Measurements from ENCODE around the gene SGSH.

The SGSH gene

DNA sequence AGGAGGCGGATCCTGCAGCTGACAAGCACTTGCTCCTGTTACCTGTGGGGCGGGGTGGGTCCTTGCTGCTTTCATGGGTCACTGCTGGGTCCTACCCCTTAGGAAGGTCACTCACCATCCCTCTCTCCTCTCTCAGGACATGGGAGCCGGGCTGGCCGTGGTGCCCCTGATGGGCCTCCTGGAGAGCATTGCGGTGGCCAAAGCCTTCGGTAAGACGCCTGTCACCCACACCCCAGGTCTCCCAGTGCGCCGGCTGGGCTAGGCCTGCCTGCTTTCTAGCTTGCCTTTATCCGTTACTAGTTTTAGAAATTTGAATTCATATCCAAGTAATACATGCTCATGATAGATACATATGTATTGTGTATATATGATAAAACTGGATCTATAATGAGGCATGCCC, 17.3 kb upstream of the SGSH start (continued):
- no peak for TF ChIP-seq BACH2 (CRISPR knock-in tag; IDR thresholded peaks at IDR 0.05; ENCODE audit: borderline replicate concordance)
- no peak for TF ChIP-seq ARNTL (CRISPR knock-in tag; IDR thresholded peaks at IDR 0.05; ENCODE audit: borderline replicate concordance, low read depth)
- TF ChIP-seq, protein P1, sequence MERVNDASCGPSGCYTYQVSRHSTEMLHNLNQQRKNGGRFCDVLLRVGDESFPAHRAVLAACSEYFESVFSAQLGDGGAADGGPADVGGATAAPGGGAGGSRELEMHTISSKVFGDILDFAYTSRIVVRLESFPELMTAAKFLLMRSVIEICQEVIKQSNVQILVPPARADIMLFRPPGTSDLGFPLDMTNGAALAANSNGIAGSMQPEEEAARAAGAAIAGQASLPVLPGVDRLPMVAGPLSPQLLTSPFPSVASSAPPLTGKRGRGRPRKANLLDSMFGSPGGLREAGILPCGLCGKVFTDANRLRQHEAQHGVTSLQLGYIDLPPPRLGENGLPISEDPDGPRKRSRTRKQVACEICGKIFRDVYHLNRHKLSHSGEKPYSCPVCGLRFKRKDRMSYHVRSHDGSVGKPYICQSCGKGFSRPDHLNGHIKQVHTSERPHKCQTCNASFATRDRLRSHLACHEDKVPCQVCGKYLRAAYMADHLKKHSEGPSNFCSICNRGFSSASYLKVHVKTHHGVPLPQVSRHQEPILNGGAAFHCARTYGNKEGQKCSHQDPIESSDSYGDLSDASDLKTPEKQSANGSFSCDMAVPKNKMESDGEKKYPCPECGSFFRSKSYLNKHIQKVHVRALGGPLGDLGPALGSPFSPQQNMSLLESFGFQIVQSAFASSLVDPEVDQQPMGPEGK (CRISPR knock-in tag; IDR thresholded peaks at IDR 0.05; ENCODE audit: borderline replicate concordance) = no peak
- no peak for TF ChIP-seq GLIS3 (CRISPR knock-in tag; IDR thresholded peaks at IDR 0.05)
- TF ChIP-seq ZNF565 (CRISPR knock-in tag; conservative IDR thresholded peaks at IDR 0.05; ENCODE audit: low read depth) = no peak
- TF ChIP-seq ZFP3 (CRISPR knock-in tag; IDR thresholded peaks at IDR 0.05) = no peak

GRCh38 chr17:80236911-80237310, 16.8 kb upstream of the SGSH start:
- no peak for ATAC-seq
- TF ChIP-seq ZNF565 (CRISPR knock-in tag; conservative IDR thresholded peaks at IDR 0.05; ENCODE audit: low read depth) (no peak), CSDC2 (CRISPR knock-in tag; IDR thresholded peaks at IDR 0.05) (no peak), CSRNP3 (CRISPR knock-in tag; IDR thresholded peaks at IDR 0.05) (no peak), CREB5 (CRISPR knock-in tag; IDR thresholded peaks at IDR 0.05; ENCODE audit: low read depth) (no peak), OSR1 (CRISPR knock-in tag; IDR thresholded peaks at IDR 0.05) (no peak), TSHZ2 (CRISPR knock-in tag; IDR thresholded peaks at IDR 0.05) (no peak), RARB (CRISPR knock-in tag; IDR thresholded peaks at IDR 0.05) (no peak), ZC3H10 (CRISPR knock-in tag; IDR thresholded peaks at IDR 0.05) (no peak), TOX (CRISPR knock-in tag; IDR thresholded peaks at IDR 0.05; ENCODE audit: borderline replicate concordance) (no peak), TCF4 (CRISPR knock-in tag; IDR thresholded peaks at IDR 0.05; ENCODE audit: borderline replicate concordance) (no peak), ISL1 (CRISPR knock-in tag; IDR thresholded peaks at IDR 0.05) (no peak), ZFP30 (CRISPR knock-in tag; IDR thresholded peaks at IDR 0.05) (no peak), BACH2 (CRISPR knock-in tag; IDR thresholded peaks at IDR 0.05; ENCODE audit: borderline replicate concordance) (no peak), ZNF70 (CRISPR knock-in tag; IDR thresholded peaks at IDR 0.05) (no peak), ZNF8 (CRISPR knock-in tag; IDR thresholded peaks at IDR 0.05) (no peak), ESRRG (CRISPR knock-in tag; IDR thresholded peaks at IDR 0.05) (no peak), ARNTL (CRISPR knock-in tag; IDR thresholded peaks at IDR 0.05; ENCODE audit: borderline replicate concordance, low read depth) (no peak)
- TF ChIP-seq, protein P2, sequence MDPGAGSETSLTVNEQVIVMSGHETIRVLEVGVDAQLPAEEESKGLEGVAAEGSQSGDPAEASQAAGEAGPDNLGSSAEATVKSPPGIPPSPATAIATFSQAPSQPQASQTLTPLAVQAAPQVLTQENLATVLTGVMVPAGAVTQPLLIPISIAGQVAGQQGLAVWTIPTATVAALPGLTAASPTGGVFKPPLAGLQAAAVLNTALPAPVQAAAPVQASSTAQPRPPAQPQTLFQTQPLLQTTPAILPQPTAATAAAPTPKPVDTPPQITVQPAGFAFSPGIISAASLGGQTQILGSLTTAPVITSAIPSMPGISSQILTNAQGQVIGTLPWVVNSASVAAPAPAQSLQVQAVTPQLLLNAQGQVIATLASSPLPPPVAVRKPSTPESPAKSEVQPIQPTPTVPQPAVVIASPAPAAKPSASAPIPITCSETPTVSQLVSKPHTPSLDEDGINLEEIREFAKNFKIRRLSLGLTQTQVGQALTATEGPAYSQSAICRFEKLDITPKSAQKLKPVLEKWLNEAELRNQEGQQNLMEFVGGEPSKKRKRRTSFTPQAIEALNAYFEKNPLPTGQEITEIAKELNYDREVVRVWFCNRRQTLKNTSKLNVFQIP (CRISPR knock-in tag; IDR thresholded peaks at IDR 0.05; ENCODE audit: borderline replicate concordance, low read depth) = no peak

- TF ChIP-seq OSR1 (CRISPR knock-in tag; IDR thresholded peaks at IDR 0.05) (no peak), SNAI2 (CRISPR knock-in tag; IDR thresholded peaks at IDR 0.05) (no peak), RARB (CRISPR knock-in tag; IDR thresholded peaks at IDR 0.05) (no peak), TOX (CRISPR knock-in tag; IDR thresholded peaks at IDR 0.05; ENCODE audit: borderline replicate concordance) (no peak), ESRRG (CRISPR knock-in tag; IDR thresholded peaks at IDR 0.05) (no peak), ZNF8 (CRISPR knock-in tag; IDR thresholded peaks at IDR 0.05) (no peak), ISL1 (CRISPR knock-in tag; IDR thresholded peaks at IDR 0.05) (no peak), ZC3H10 (CRISPR knock-in tag; IDR thresholded peaks at IDR 0.05) (no peak)
- TF ChIP-seq, protein P1 (CRISPR knock-in tag; IDR thresholded peaks at IDR 0.05; ENCODE audit: borderline replicate concordance) = no peak
- no peak for ATAC-seq
Observed at GRCh38 chr17:80233202-80233601, 13.1 kb upstream of the SGSH start.

Data from SK-N-SH treated with all-trans-retinoic acid at 6 μM for 48 hours (cell line).